Naive thymus-derived CD8-positive, alpha-beta T cell (primary cell): Measurements from ENCODE around the gene FAM32A. TPM values are rescaled to one million over a fixed set of nuclear protein-coding genes. Genes with fewer than 3 reads are reported as not detected.

Source experiments
- ATAC-seq, 2 donors: fragments of 150-1000 bp; cut with Tn5 transposase in 1 of 2; sonication (Bioruptor Pico), chemical (Tn5 transposase) in 1 of 2; 1 replicate in 1 of 2; 2 replicates in 1 of 2; pipeline ENCODE4 v1.10.0; 2021; ENCODE audit warnings: mild to moderate bottlenecking in 2 of 2, moderate library complexity in 2 of 2
- POLR2A ChIA-PET: fragments of 350-600 bp; sonication (Branson Sonifier 250); formaldehyde crosslinking; loops from one replicate; lab custom pipeline; 2021; ENCODE audit warnings: antibody characterized with exemption; lab: Charles Lee
- DNase-seq, 10 donors: peaks; one replicate each; pipeline versions ENCODE4 v3.0.0 to v3.0.0-alpha.2; 2020 to 2022
- H3K27ac Mint-ChIP-seq, 10 donors: one replicate each; pipeline ENCODE4 v1.8.0; 2020 to 2022; ENCODE audit warnings: mild to moderate bottlenecking in 10 of 10, mixed read lengths in 10 of 10, moderate library complexity in 4 of 10, inconsistent platforms in 1 of 10
- H3K27me3 Mint-ChIP-seq, 5 donors: one replicate each; pipeline ENCODE4 v1.8.0; 2021 to 2022; ENCODE audit warnings: mixed read lengths in 5 of 5
- H3K36me3 Mint-ChIP-seq, 3 donors: one replicate each; pipeline ENCODE4 v1.8.0; 2020 to 2022; ENCODE audit warnings: mixed read lengths in 3 of 3, mild to moderate bottlenecking in 2 of 3, inconsistent platforms in 1 of 3
- H3K4me1 Mint-ChIP-seq, 4 donors: one replicate each; pipeline ENCODE4 v1.8.0; 2021 to 2022; ENCODE audit warnings: mixed read lengths in 4 of 4
- H3K4me3 Mint-ChIP-seq, 10 donors: one replicate each; pipeline ENCODE4 v1.8.0; 2020 to 2022; ENCODE audit warnings: mild to moderate bottlenecking in 10 of 10, mixed read lengths in 10 of 10, moderate library complexity in 6 of 10, inconsistent platforms in 1 of 10
- H3K9me3 Mint-ChIP-seq, 9 donors: one replicate each; pipeline ENCODE4 v1.8.0; 2020 to 2022; ENCODE audit warnings: mixed read lengths in 9 of 9, mild to moderate bottlenecking in 3 of 9, inconsistent platforms in 1 of 9, moderate library complexity in 1 of 9
- polyA plus RNA-seq, 3 donors: library from polyadenylated mRNA; unstranded; fragments of 300-500 nt; fragmentation: Illumina TruSeq; gene quantifications; one replicate each; pipeline ENCODE4 v1.2.3, GENCODE V29; 2021
- total RNA-seq, 8 experiments: library from RNA in 2 of 8; stranded (reverse) in 2 of 8; gene quantifications; one replicate each; pipeline ENCODE4 v1.2.3 and lab custom pipeline; 2021 to 2026

The FAM32A gene
- total and polyA plus RNA-seq, 5 experiments from 2014 or later, result 70.3 to 205 (median 150) TPM

DNA sequence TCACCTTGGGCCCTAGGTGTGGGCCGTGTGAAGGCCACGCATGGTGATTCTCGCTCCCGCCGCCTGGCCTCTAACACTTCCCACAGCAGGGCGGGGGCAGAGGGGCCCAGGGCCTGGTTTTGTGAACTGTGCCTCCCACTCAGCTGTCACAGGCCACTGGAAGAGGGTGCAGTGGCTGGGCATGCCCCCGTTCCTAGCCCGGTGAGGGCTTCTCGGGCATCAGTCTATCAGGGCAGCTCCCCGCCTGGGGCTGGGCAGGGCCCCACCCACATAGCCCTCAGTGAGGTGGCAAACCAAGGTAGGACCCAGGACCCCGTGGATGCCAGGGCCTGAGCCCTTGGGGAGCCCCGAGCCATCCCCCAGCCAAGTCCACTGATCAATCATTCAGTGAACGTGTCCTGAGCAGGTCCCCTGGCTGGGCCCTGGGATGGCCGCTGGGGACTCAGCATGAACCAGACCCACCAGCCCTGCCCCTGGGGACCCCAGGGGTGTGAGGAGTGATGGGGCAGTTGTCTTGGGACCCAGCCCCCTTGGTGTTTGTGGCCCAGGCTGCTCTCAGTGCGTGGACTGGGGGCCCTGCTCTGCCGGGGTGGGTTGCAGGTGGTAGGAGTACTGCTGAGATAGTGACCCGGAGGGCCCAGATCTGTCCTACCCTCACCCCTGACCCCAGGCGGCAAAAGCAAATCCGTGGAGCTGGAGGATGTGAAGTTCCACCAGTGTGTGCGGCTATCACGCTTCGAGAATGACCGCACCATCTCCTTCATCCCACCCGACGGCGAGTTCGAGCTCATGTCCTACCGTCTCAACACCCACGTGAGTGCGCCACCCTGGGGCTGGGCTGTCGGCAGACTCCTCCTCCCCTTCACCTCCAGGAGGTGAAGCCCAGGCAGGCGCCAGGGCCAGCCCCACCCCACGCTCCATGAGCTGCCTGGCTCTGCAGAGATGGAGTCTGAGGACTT, 41.9 kb downstream of the FAM32A start:
- peaks cover 4 to 69% (median 37%) of the 10 kb centered on the region in 3 donors for H3K36me3 Mint-ChIP-seq
- H3K9me3 Mint-ChIP-seq, result peaks cover 0 to 17% (median 0%) of the 10 kb centered on the region in 9 donors
- DNase-seq, result no peak
- ATAC-seq, result no peak
- H3K4me3 Mint-ChIP-seq, result no peak overlapping the region
- POLR2A ChIA-PET, result interaction anchor here (0.6 to 6.6 kb wide), 5 partner anchors 10 to 203 kb away, joined by 3 to 36 read pairs (median 4); no protein-coding TSS in a partner anchor
- peaks cover 0 to 14% (median 5%) of the 10 kb centered on the region in 4 donors for H3K4me1 Mint-ChIP-seq
- H3K27ac Mint-ChIP-seq, result peak overlapping the region in 1 of 10 donors; percentile 11
- H3K27me3 Mint-ChIP-seq, result no peaks in the 10 kb centered on the region

DNA sequence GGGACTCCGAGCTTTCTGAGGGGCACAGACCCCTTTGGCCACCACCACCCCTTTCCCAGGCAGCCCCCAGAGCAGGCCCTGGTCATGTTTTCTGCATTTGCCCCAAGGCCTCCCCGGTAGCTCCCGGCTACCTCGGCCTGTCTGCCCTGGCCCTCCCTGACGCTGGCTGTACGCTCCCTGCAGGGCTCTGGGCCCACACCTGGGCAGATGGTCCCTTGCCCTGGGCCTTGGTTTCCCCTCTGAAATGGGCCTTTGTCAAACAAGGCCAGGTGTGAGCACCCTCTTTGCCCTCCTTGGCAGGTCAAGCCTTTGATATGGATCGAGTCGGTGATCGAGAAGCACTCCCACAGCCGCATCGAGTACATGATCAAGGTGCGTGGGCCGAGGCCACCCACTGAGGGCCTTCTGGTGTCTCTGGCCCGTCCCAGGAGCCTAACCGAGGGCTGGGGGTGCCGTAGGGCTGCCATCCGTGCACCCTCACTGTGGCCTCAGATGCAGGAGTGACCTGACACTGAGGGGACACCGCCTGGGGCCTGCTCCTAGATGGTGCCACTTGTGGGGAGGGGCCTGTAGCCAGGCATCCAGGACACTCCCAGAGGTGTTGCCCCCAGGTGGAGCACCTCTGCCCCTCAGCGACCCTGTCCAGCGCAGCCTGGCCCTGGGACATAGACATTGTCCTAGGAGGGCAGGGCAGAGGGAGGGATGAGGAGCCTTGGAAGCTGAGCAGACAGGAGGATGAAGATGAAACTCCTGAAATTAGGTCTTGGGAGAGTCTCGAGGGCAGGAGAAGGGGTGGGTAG, 42.8 kb downstream of the FAM32A start:
- Mint-ChIP-seq H3K36me3 (peaks cover 4 to 65% (median 29%) of the 10 kb centered on the region in 3 donors), H3K4me1 (peaks cover 0 to 22% (median 11%) of the 10 kb centered on the region in 4 donors), H3K9me3 (peaks cover 0 to 8% (median 0%) of the 10 kb centered on the region in 9 donors), H3K4me3 (no peak overlapping the region), H3K27ac (peak overlapping the region in 2 of 10 donors; percentile 19 to 43), H3K27me3 (no peaks in the 10 kb centered on the region)
- POLR2A ChIA-PET, result interaction anchor here (0.6 to 6.6 kb wide), 4 partner anchors 10 to 437 kb away, joined by 3 to 36 read pairs (median 10); no protein-coding TSS in a partner anchor
- DNase-seq, result no peak
- no peak for ATAC-seq

DNA sequence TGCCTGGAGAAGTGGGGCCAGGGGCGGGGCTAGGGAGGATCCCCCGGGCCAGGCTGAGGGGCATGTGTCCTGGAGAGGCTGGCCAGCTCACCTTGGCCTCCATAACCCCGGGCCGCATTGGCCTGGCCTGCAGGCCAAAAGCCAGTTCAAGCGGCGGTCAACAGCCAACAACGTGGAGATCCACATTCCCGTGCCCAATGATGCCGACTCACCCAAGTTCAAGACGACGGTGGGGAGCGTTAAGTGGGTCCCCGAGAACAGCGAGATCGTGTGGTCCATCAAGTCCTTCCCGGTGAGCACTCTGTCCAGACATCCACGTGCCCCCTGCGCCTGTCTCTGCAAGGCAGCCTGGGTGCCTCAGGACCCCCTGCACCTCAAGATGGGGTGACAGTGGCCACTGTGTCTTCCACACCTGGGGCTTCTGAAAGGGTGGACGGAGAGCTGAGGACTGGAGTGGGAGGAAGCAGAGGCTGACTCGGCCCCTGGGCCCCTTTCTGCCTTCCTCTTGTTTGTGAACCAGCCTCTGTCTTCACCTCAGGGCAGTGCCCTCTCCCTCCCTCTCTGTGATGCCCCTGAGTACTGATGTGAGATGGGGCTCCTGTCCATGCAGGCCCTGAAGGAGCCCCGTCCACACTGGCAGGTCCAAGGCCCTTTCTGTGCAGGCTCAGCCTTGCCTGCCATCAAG, 43.6 kb downstream of the FAM32A start:
- H3K27ac Mint-ChIP-seq, result peak overlapping the region in 3 of 10 donors; percentile 33 to 72 (median 63)
- ATAC-seq (no peak), DNase-seq (no peak)
- no peaks in the 10 kb centered on the region for H3K27me3 Mint-ChIP-seq
- POLR2A ChIA-PET, result interaction anchor here (0.6 to 6.6 kb wide), 4 partner anchors 9 to 436 kb away, joined by 3 to 36 read pairs (median 9); no protein-coding TSS in a partner anchor
- peaks cover 0 to 4% (median 0%) of the 10 kb centered on the region in 9 donors for H3K9me3 Mint-ChIP-seq
- peaks cover 4 to 58% (median 22%) of the 10 kb centered on the region in 3 donors for H3K36me3 Mint-ChIP-seq
- H3K4me1 Mint-ChIP-seq, result peaks cover 2 to 27% (median 14%) of the 10 kb centered on the region in 4 donors
- no peak overlapping the region for H3K4me3 Mint-ChIP-seq

- Mint-ChIP-seq H3K4me3 (no peak overlapping the region), H3K27ac (peak overlapping the region in 7 of 10 donors; percentile 5 to 89 (median 71)), H3K27me3 (no peaks in the 10 kb centered on the region), H3K36me3 (peaks cover 4 to 56% (median 18%) of the 10 kb centered on the region in 3 donors), H3K4me1 (peaks cover 5 to 32% (median 18%) of the 10 kb centered on the region in 4 donors), H3K9me3 (peaks cover 0 to under 1% (median 0%) of the 10 kb centered on the region in 9 donors)
- POLR2A ChIA-PET, result interaction anchor here (1.0 to 3.4 kb wide), 4 partner anchors 12 to 95 kb away, joined by 3 to 15 read pairs (median 4); partner anchors contain the start of gene KLF2
- DNase-seq, result no peak
- no peak for ATAC-seq
Observed at GRCh38 chr19:16229322-16229641, 44.1 kb downstream of the FAM32A start.

DNA sequence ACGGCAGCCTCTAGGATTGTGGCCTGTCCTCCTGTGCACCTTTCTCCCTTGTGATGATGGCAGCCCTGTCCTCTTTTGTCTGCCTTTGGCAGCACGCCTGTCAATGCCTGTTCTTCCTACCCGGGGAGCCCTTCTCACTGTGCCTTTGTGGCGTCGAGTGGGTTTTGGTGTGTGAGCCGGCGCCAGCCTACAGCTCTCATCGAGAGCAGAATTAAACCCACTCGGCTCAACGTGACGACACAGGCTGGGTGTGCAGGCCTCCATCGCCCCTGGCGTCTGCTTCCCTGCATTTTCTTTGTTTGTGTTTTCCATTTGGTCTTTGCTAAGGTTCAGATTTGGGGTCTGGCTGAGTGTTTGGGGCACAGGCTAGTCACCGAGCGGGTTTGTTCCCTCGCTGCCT, 46.9 kb downstream of the FAM32A start:
- no peaks in the 10 kb centered on the region for H3K27me3 Mint-ChIP-seq
- H3K4me1 Mint-ChIP-seq, result peaks cover 28 to 60% (median 40%) of the 10 kb centered on the region in 4 donors
- peaks cover 13 to 74% (median 33%) of the 10 kb centered on the region in 3 donors for H3K36me3 Mint-ChIP-seq

GRCh38 chr19:16232568-16232967, 47.4 kb downstream of the FAM32A start:
- H3K27ac Mint-ChIP-seq, result peak overlapping the region in 9 of 10 donors; percentile 34 to 96 (median 86)
- POLR2A ChIA-PET, result interaction anchor here (0.5 to 7.4 kb wide), 7 partner anchors 14 to 444 kb away, joined by 3 to 51 read pairs (median 3); no protein-coding TSS in a partner anchor
- ATAC-seq, result peak; percentile 24 to 50

More for the DNA sequence above, 46.9 kb downstream of the FAM32A start:
- POLR2A ChIA-PET, result interaction anchor here (0.9 to 7.4 kb wide), 3 partner anchors 14 to 138 kb away, joined by 3 to 51 read pairs (median 3); no protein-coding TSS in a partner anchor
- ATAC-seq (no peak), DNase-seq (no peak)
- H3K4me3 Mint-ChIP-seq, result no peak overlapping the region
- H3K27ac Mint-ChIP-seq, result peak overlapping the region in 9 of 10 donors; percentile 57 to 96 (median 87)
- peaks cover 0 to 6% (median 0%) of the 10 kb centered on the region in 9 donors for H3K9me3 Mint-ChIP-seq

GRCh38 chr19:16233081-16233776, 48.0 kb downstream of the FAM32A start:
- Mint-ChIP-seq H3K27ac (peak overlapping the region; percentile 68 to 96 (median 92)), H3K9me3 (peaks cover 0 to 6% (median 0%) of the 10 kb centered on the region in 9 donors), H3K36me3 (peaks cover 13 to 67% (median 32%) of the 10 kb centered on the region in 3 donors)

More at GRCh38 chr19:16232568-16232967, 47.4 kb downstream of the FAM32A start:
- Mint-ChIP-seq H3K4me1 (peaks cover 28 to 63% (median 42%) of the 10 kb centered on the region in 4 donors), H3K27me3 (no peaks in the 10 kb centered on the region), H3K36me3 (peaks cover 13 to 72% (median 33%) of the 10 kb centered on the region in 3 donors), H3K9me3 (peaks cover 0 to 6% (median 0%) of the 10 kb centered on the region in 9 donors), H3K4me3 (no peak overlapping the region)
- DNase-seq, result peak in 3 of 10 donors; percentile 22 to 46 (median 42)

DNA sequence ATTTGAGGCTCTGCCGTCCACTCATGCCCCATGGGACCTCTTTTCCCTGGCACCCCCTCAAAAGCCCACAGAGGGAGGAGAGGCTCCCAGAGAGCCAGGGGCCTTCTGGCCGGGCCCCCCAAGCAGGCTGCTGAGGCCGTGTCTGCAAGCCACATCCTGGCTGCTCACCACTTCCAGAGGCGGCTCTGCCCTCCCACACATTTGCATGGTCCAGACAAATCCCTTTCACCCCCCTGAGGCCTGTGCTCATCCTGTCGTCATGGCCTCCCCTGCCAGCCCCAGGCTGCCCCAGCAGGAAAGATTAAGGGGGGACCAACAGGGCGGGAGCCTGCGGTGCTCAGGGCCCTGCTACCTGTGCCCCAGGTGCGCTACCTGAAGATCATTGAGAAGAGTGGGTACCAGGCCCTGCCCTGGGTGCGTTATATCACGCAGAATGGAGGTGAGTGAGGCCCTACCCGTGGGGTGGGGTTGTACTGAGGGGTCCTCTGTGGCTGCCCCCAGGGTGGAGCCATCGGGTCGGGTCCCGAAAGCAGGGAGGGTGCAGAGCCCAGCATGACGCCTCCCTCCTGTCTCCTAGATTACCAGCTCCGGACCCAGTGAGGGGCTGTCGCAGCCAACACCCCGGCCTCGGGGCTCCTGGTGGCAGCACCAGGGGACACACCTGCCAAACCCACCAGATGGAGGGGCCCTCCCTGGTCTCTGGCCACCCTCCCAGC, 48.8 kb downstream of the FAM32A start:
- Mint-ChIP-seq H3K27ac (peak overlapping the region; percentile 90 to 99 (median 93)), H3K4me1 (peaks cover 32 to 73% (median 56%) of the 10 kb centered on the region in 4 donors), H3K9me3 (peaks cover 0 to 6% (median 0%) of the 10 kb centered on the region in 9 donors), H3K27me3 (no peaks in the 10 kb centered on the region), H3K4me3 (peak overlapping the region in 5 of 10 donors; percentile 14 to 66 (median 47)), H3K36me3 (peaks cover 13 to 62% (median 30%) of the 10 kb centered on the region in 3 donors)
- POLR2A ChIA-PET, result interaction anchor here (1.2 to 7.4 kb wide), 4 partner anchors 13 to 133 kb away, joined by 3 to 51 read pairs (median 5); no protein-coding TSS in a partner anchor
- ATAC-seq (peak in 1 of 2 donors; percentile 16), DNase-seq (peak in 3 of 10 donors; percentile 7 to 29 (median 15))

More at GRCh38 chr19:16233081-16233776, 48.0 kb downstream of the FAM32A start:
- Mint-ChIP-seq H3K27me3 (no peaks in the 10 kb centered on the region), H3K4me3 (peak overlapping the region in 1 of 10 donors; percentile 57), H3K4me1 (peaks cover 32 to 70% (median 48%) of the 10 kb centered on the region in 4 donors)
- DNase-seq, result no peak
- POLR2A ChIA-PET, result interaction anchor here (0.5 to 7.4 kb wide), 7 partner anchors 13 to 444 kb away, joined by 3 to 51 read pairs (median 3); no protein-coding TSS in a partner anchor
- no peak for ATAC-seq

DNA sequence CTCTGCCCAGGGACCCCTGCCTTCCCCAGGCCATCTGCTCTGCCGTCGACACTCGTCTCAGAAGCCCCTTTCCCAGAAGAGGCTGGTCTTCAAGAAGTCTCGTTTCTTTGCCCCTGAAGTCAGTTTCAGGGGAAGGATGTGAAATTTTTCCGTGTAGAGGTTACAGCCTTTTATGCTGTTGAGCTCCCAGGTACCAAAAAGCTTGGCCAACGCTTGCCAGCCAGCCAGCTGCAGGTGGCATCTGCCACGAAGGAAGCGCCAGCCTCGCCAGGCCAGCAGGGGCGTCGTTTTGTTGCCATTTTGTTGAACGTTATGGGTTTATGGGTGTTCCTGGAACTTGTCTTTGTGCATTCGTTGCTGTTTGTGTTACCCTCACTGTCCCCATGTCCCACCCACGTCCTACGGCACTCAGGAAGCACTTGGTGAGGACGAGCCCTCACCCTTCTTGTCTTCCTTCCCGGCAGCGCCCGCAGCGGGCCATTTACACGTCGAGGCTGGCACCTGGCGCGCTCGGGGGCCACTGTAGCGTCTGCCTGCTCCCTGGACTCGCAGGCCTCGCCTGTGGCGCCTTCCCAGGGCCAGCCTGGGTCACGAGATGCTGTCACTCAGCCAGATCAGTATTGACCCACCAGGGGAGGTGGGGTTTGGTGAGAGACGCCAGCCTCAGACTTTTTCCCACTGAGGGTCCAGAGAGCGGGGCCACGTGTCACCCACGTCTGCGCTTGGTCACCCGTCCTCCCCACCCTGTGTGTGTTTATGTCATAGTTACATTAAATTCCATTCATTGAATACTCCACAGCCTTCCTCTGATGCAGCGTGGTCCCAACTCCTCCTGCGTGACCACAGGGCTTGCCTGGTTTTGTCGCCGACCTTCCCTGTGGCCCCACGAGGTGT, 49.6 kb downstream of the FAM32A start:
- Mint-ChIP-seq H3K4me1 (peaks cover 34 to 75% (median 61%) of the 10 kb centered on the region in 4 donors), H3K36me3 (peaks cover 11 to 53% (median 23%) of the 10 kb centered on the region in 3 donors), H3K27ac (peak overlapping the region; percentile 90 to 99 (median 94)), H3K4me3 (peak overlapping the region in 5 of 10 donors; percentile 8 to 77 (median 57)), H3K27me3 (no peaks in the 10 kb centered on the region), H3K9me3 (peaks cover 0 to 6% (median 0%) of the 10 kb centered on the region in 9 donors)
- POLR2A ChIA-PET, result interaction anchor here (0.8 to 7.4 kb wide), 4 partner anchors 16 to 93 kb away, joined by 3 to 51 read pairs (median 3); no protein-coding TSS in a partner anchor
- peak in 1 of 2 donors; percentile 26 for ATAC-seq
- DNase-seq, result peak in 2 of 10 donors; percentile 10 to 42
